HG02642 (cell line): ENCODE results near the gene KRT80.

Experiments used
- ATAC-seq: cut with Tn5 transposase; IDR thresholded peaks from one replicate; pipeline ENCODE4 v1.9.1; 2021; ENCODE audit warnings: mild to moderate bottlenecking; ENCODE audit not compliant: unreplicated experiment, poor library complexity

Gene KRT80

DNA sequence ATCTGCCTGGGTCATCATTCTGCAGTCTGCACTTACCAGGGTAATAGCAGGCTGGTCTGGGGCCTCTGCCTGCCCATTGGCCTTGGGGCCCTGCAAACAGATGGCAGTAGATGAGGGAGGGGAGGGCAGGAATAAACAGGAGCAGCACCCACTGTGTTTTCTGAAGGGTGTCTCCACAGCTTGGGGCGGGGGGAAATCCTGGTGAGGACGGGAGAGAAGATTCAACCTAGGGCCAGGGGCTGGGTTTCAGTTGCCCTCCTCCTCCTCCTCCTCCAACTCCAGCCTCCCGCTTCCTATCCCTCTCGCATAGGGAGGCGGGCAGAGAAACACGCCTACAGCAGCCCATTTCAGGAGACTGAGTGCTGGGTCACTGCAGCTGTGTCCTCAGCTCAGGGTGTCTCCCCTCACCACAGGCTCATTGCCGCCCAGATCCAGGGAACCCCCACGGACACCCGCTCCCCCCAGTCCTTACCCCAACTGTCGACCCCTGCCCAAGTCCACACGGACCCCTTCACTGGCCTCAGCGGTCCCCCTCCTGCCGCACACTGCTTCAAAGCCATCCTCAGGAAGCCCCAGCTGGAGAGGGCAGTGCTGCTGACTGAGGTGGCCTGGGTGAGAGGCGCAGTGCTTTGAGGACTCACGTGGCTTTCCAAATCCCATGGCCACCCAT lies 9.1 kb upstream of the KRT80 start:
- no peak for ATAC-seq

DNA sequence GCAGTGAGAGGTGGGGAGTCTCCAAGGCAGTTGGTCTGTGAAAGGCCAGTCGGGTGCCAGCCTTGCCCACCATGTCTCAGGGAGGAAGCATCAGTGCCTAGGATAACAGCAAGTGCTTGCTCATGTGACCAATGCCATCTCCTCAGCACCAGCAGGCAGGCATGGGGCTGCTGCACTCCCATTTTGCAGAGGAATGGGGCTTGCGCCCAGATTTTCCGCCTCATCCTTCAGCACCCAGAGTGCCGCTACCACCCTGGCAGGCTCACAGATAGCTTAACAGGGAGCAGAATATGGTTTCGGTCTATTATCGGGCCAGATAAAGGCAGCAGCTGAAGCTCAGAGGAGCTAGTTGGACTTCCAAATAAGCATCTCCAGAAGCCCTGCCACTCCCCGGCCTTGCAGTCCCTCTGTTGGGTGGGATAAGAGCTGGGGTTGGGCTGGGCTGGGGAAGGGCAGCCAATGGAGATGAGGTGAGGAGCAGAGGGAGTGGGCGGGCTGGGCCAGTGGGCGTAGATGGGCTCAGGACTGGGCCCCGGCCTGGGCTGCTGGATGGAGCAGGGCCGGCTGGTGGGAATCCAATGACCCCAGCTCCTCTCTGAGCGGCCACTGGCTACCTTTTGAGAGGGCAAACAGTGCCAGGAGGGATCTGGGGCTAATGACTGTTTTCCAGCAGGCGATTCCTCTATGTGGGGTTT lies 8.4 kb upstream of the KRT80 start:
- no peak for ATAC-seq

DNA sequence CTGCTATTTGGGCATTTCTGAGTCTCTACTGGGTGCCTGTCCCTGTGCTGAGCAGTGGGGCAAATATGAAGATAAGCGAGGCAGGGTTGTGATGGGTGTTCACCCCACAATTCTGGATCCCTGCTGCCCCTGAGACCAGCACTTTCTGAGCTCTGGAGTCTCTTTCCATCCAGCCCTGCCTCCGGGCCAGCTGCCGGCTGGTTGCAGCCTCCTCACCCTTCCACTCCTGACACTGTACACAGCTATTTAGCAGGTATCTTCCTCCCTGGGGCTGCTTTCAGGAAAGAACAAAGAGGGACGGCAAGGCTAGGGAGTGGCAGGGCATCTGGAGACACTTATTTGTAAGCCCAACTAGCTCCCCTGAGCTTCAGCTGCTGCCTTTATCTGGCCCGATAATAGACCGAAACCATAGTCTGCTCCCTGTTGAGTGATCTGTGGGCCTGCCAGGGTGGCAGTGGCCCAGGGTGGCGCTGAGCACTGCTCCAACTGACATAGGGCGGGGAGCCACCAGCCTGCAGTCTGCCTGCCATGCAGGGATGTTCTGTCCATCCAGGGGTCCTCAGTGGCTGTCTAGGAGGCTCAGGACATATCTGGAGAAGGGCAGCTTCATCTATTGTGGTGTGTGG lies 7.6 kb upstream of the KRT80 start:
- ATAC-seq: no peak

DNA sequence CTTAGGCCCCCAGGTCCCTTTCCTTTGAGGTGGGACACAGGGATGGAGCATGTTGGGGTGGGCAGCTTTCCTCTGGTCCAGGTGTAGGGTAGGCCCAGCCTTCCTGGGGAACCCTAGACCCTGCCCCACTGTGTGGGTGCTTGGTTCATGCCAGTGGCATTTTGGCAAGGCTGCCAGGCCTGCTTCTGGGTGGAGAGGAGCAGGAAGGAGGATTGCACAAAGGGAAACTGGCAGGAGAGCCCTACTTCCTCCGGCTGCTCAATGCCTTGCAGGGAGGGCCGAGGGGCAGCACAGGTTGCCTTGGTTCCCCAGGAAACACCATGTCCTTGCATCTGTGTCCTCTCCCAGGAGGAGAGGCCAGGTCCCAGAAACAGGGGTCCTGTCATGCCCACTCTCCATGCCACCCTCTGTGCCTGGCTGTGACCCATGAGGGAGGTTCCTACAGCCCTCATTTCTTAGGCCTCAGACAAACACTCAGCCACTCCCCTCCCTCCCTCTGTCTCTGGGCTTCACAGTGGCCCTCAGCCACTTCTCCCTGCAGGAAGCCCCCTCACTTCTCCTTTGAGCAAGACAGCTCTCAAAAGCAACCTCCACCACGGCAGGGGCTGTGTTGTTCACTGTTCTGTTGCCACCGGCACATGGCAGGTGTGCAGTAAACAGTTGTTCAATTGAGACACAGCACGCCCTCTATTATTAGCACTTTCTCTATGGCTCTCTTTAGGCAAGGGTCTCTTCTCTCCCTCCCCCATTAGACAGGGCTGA lies 6.8 kb upstream of the KRT80 start:
- no peak for ATAC-seq

DNA sequence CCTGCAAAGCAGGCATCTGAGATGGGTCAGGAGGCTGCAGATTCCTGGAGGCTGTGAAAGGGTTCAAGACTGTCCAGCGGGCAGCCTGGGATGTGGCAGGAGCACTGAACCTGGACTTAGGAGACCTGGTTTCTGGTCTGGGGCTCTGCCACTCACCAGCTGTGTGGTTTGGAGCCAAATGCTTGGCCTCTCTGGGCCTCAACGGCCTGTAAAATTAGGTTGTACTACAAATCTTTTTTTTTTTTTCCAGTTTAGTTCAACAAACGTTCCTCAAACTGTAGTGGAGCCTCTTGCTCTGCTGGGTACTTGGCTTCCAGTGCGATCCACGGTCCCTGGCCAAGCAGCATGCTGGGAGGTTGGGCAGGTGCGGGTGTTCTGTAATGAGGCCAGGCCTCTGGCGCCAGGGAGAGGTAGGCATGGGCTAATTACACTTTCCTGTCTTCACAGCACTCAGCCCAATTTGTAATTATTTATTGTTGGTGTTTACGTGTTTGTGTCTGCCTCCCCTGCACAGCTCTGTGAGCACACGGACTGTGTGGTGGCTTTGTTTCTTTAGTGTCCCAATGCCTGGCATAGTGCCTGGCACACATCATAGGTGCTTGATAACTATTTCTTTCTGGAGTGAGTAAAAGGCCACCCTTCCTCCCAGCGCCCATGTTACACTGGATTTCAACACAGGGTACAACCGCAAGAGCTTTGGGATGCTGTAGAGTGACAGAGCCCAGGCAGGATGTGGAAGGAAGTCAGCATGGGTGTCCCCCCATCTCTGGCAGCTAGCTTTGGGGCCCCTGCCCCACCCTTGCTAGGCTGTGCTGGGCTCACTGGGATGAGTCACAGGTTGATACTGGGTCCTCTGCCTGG lies 5.8 kb upstream of the KRT80 start:
- no peak for ATAC-seq

DNA sequence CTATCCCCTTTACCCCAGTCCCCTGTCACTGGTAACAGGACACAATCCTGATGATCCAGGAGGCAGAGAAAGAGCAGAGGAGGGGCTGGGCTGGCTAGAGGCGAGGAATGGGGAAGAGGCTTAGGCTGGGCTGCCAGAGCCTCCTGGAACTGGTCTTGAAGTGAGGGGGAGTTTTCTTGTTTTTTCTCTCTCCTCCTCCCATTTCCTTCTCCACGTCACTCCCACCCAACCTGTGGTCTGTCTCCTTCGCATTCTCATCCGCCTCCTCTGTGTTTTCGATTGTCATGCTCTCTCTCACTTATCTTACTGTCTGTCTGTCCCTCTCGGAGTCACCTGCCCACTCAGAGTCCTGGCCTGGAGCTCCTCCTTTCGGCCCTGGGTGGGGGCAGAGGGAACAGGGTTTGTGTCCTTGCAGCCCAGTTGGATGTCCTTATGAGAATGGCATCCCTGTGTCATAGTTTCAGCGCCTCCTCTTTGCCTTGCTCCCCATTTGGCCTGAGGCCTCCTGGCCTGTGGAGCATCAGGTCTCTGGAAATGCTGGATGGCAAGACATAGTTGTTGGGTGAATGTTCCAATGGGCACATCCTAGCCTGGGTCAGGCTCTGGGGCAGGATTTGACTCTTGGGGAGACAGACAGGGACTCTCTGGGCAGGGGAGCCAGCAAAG lies 3.4 kb upstream of the KRT80 start:
- no peak for ATAC-seq

DNA sequence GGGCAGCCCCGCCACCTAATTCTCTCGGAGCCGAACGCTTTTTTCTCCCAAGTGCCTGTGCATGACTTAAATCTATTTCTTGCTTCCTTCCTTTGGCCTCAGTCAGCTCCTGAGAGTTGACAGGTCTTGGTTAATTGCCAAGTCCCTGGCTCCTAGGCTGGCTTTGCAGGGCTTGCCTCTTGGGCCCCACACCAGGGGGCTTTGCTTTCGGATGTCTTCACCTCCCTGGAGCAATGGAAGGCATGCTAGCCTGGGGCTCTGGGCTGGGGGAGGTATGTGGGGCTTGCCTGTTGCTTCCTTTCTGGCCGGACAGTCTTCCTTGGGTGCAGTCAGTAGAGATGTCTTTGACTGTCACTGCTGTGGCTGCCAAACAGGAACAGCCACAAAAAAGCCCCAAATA lies 2.2 kb upstream of the KRT80 start:
- no peak for ATAC-seq

DNA sequence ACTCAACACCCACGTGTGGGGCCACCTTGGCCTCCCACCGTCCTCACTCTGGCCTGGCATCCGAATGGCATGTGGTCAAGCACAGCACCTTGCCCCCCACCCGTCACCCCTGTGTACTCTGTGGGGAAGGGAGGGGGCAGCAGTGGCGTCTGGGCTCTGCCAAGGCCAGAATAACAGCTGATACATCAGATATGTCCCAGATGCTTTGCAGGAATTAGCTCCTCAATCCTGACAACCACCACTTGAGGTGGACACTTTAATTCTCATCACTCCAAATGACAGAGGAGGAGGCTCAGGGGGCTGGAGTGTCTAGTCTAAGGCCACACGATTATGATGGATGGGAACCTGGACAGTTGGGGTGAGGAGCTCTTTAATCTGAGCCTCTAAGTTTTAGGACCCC lies 1.7 kb upstream of the KRT80 start:
- no peak for ATAC-seq

DNA sequence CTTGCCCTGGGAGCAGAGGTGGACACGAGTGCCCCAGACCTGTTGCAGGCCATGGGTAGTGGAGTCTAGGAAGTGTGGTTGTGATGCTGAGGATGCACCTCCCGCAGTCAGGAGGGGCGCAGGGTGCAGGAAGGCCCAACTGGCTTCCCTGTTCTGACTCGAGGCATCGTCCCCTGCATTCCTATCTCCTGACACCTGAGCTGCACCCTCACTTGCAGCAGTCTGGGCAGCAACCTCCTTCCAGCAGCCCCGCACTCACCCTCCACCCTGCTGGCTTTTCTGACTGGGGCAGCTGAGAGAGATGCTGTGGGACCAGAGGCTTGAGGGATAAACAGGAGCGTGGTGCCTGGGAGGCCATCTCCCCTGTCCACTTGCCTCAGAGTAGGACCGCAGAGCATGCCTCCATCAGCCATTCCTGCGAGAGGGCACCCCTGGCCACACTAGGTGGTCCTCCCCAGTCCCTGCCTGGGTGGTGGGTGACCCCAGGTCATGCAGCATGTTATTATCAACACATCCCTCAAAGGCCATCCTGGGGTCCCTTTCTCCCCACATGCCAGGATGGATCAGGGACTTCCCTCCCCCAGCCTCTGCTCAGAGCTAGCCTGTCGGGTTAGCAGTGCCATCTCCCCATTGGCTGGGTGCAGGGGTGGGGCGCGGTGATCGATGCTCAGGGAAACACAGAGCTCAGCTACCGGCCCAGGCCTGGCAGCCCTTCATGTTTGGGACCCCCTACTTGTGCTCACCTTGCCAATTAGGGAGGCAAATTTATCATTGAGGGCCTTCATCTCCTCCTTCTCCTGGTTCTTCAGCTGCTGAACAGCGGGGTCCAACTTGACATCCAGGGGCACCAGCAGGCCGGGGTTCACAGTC lies 719 bp downstream of the KRT80 start:
- ATAC-seq: no peak

DNA sequence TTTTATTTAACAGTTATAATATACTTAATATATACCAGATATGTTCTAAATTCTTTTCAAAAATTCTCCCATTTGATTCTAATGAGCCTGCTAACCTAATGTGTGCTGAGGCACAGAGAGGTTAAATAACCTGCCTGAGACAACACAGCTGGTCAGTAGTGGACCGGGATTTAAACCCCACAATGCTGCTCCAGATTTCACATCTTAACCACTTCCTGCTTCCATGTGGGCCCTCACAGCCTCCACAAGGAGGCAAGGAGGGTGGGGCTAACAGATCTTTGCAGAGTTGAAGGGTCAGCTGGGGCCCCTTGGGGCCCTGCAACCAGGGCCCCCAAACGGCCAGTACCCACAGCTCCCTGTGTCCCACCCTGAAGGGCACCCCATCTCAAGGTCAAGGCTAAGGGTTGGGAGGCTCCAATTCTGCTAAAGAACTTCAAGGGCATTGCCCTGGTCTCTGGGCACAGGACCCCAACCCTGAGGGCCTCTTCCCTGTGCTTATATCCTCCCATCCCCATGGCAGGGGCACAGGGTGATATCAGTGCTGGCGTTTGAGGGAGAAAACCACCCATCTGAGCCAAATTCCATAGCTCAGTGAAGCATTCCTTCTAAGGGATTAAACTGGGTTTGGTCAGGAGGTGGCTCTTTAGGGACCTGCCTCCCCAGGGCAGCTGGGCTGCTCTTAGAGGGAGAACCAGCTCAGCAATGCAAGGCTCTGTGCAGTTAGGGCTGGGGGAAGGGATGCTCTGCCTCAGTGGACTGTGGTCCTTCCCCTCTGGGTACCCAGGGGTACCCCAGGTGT lies 2.2 kb downstream of the KRT80 start:
- no peak for ATAC-seq

DNA sequence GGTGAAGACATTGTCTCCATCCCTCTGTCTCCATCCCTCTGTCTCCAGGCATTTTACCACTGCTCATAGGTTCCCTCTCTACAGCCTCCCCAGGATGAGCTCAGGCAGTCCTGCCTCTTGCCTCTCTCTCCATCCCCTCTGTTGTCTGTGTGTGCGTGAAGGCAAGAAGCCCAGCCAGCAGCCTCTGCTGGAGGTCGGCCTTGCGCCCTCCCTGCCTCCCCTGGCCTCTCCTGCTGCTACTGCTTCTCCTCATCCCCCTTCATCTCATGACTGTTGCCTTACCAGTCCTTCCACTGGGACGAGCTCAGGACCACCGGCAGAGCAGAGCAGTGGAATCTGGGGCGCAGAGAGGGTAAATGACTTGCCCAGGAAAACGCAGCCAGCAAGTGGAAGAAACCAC lies 3.2 kb downstream of the KRT80 start:
- ATAC-seq: no peak

DNA sequence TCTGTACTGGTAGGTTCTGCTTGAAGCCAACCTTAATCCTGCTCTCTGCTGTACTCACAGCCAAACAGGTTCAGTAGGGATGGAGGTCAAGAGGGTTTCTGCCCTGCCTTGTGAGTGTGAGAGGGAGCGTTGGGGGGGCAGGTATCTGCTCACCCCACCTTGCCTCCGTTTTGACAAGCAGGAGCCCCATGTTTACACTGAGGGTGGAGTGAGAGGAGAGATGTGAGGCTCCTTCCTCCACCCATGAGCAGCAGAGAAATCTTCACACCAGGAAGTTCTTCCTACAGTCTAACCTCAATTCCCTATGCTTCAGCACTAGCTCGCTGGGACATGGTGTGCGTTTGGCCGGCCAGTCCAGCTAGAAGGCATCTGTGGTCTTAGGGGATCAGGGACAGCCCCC lies 4.2 kb downstream of the KRT80 start:
- no peak for ATAC-seq

DNA sequence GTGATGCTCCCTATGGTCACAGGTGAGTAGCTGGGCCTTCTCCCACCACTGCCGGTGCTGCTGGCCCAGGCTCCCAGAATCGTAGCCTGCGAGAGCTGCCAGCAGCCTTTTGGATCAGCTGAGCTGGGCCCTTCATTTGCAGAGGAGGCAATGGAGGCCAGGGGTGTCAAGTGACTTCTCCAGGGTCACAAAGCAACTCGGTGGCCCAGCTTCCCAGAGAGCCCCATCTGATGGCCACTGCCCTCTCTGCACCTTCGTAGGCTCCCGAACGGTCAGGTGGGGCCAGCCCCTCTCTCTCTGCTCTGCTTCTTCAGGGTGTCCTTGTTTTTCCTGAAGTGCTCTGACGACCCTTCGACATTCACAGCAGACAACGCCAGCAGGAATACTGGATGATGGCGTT lies 4.6 kb downstream of the KRT80 start:
- ATAC-seq: no peak

DNA sequence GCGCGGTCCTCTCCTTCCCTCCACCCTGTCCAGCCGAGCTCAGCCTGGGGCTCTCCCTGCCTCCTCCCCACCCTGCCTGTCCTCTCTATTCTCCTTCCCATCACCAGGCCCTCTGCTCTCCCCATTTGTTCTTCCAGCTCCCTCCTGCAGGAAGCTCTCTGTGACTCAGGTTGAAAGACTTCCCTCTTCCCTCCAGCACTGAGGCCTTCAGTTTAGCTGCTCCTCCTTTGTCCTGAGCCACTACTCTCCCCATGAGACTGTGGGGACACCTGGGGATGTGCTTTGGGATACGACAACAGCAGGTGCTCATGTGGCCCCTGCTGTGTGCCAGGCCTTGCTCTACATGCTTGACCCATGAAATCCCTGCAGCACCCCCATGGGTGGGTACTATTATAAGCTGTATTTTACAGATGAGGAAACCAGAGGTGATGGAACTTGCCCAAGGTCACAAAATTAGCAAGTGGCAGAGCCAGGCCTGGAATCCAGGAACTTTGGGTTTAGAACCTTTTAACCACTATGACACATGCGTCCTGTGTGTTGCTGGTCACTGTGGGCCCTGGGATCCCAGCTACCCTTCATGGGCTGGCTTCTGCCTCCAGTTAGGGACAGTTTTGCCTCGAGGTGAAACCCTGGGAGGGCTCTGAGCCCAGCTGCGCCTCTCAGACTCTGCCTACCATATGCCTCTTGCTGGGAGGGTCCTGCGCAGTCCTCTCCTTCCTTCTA lies 5.5 kb downstream of the KRT80 start:
- ATAC-seq: no peak

DNA sequence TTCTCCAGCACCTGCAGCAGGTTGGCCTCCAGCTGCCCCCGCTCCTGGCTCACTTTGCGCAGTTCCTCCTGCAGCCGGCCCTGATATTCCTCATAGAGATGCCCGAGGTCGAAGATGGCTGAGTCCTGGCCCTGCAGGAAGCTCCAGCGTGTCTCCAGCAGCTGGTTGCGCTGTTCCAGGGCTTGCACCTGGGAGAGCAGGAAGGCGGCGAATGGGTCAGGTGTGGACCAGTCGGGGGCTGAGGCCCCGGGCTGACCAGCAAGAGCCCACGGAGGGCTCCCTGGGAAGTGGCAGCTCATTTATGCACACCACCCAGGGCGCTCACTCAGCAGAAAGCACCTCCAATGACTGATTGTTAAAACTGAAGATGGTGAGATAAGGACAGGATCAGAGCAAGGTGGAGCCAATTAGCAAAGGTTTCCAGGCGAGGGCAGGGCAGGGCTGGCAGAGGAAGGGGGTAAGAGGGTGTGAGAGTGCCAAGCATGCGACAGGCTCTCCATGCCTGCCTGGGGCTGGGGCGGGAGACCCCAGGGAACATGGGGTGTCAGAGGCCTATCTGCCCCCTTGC lies 6.3 kb downstream of the KRT80 start:
- no peak for ATAC-seq

DNA sequence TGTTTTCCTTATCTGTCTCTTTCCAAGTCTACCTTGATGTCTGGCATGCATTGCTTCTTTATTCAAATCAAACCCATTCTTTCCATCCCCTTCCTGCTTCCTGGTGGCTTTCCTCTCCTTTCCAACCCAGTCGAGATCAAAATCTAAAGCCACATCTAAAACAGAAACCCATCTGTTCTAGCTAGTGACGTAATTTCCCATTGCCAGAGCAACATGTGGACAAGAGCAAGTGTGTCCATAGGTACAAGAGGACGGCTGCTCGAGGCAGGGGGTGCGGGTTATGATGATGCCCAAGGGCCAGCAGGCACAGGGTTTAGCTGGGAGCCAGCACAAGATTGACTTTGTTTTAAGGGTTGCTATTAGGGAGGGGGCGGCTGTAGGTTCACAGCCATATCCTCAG lies 7.0 kb downstream of the KRT80 start:
- no peak for ATAC-seq

DNA sequence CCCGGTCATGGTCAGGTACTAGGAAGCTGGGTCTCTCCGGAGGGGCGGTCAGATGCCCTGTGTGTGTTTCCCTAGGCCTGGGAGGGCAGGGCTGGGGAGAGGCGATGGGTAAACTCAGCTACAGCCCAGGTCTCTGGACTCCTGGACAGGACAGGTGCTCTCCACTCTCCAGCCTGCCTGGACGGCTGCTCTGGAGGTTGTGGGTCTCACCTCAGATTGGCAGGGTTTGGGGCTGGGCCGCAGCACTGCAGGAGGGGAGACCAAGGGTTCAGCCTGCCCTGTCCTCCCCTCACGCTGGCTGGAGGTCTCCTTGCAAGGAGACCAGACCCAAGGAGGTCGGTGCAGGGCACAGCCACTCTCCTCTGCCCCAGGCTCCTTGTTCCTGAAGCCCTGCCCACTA lies 7.8 kb downstream of the KRT80 start:
- no peak for ATAC-seq
